ENCODE data around the gene UBE3B.
"Not testable (repeated sequence)": the region's sequence is repeated elsewhere in the genome, so short reads cannot be mapped to it uniquely, and the experiment has no call there.

The UBE3B gene

DNA sequence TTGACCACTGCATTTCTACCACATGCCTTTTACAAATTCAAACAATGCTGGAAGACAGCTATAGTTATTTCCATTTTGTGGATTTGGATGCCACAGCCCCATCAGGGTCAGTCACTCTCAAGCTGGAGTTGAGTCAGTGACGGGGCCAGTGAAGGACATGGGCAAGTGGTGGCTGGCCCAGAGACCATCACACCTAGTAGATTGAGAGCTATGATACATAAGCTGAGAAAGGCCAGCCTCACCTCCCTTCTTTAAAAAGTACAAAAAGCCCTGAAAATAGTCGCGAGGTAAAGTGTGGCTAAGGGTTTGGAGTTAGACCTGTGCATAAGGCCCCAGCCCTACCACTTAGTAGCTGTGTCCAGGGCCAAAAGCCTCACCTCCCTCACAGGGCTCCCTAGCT is 4.4 kb upstream of the UBE3B start:
- DNase-seq: no peak

GRCh38 chr12:109473526-109474270 is 3.7 kb upstream of the UBE3B start:
- DNase-seq: not testable (repeated sequence)

GRCh38 chr12:109475121-109475520 is 2.3 kb upstream of the UBE3B start:
- no peak for DNase-seq

DNA sequence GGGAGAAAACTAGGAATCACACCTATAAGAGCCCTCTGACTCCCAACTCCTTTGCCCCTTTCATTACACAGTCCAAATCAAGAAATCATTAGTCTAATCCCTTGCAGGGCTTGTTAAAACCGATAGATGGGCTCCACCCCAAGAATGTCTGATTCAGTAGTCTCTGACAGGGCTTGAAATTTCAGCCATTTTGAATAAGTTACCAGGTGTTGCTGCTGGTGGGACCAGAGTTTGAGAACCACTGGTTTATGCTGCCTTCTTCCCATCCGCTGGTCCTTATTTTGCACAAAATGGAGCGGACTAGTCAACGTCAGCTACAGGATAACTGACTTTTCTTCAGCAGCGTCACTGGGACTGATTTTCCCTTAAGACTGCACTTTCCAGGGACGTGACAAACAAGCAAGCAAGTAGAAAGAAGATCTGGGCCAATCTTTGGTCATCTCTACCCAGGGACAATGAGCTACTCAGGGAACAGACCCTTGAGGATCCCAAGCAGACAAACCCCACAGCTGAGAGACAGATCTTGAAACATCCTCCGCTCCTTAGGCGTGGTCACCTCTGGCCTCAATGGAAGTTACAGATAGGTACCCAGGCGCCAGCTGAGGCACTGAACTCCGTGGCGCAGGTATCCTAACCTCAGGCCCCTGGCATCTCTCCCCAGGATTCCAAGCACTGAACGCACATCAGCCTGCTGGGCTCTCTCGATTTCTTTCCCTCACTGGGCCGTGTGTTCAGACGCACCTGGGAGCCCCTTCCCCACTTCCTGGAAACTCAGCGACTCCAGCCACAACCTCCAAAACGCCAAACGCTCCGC is 1.2 kb upstream of the UBE3B start:
- no peak for DNase-seq

- peak in 1 of 56 donors; percentile 49 for DNase-seq
Measured at GRCh38 chr12:109476807-109477184, 638 bp upstream of the UBE3B start.

DNA sequence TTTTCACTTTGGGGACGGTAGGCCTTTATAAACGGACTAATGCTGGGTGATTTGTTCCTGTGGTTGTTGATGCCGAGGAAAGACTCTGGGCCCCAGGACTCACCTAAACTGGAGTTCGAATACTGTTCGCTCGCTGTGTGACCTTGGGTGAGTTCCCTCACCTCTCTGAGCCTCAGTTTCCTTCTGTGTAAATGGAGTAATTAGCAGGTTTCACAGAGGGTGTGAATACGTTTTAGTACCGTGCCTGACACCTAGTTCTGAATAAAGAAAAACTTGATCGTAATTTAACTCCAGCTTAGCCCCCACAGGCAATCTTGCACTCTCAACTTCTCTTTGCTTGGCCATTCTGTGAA is 505 bp downstream of the UBE3B start:
- DNase-seq: no peak

GRCh38 chr12:109479761-109480160 is 2.3 kb downstream of the UBE3B start:
- no peak for DNase-seq

GRCh38 chr12:109480356-109480755 is 2.9 kb downstream of the UBE3B start:
- DNase-seq: no peak

- no peak for DNase-seq
Measured at GRCh38 chr12:109481863-109482262, 4.4 kb downstream of the UBE3B start.

DNA sequence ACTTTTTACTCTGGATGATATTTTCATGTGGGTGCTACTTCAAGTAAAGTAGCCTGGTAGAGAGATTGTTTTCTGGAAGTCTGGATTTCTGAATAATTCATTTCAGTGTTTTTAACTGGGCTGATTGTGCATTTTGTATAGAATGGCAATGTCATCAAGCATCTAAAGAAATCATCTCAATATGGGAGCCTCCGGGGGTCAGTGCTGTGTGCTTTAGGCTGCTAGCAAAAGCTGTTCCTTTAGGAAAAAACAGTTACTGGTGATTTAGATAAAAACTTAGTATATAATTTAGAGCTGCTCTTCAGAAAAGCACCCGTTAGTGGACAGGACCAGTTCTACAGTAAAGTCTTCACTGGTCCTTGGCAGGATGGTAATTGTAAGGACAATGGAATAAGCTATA is 5.1 kb downstream of the UBE3B start:
- no peak for DNase-seq

DNA sequence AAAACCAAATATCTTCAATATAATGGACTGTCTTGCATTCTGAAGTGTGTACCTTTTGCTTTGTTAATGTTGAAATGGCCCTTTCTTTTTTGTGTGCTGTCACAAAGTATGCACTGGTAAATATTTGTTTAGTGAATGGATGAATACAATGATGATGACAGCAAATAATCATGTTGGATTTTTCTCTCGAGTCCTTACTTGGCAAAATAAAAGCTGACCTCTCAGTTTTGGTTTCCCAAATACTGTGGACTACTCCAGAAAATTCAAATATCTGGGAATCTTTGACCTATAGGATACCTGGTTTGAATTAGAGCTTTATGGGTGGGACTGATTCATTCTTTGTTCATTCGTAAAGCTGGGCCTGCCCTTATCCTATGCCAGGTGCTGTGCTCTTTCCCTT is 5.5 kb downstream of the UBE3B start:
- DNase-seq: no peak

GRCh38 chr12:109483346-109483745 is 5.9 kb downstream of the UBE3B start:
- DNase-seq: no peak

DNA sequence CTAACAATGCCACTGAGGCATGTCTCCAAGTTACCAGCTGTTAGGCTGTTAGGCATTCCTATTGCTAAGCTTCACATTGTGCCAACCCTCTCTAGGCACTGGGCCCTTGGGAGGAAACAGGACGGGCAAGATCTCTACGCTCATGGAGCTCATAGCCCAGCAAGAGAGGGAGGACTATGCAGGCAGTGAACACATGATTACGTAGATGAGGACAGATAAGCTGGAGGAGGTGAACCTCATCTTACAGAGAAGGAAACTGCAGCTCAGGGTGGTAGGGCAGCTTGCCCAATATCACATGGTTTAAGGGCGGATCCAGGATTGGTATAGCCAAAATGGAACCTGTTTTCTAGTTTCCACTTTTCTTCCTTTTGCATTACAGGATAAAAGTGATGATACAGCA is 7.8 kb downstream of the UBE3B start:
- no peak for DNase-seq

- no peak for DNase-seq
Measured at GRCh38 chr12:109487181-109488050, 10.0 kb downstream of the UBE3B start.

- no peak for DNase-seq
Measured at GRCh38 chr12:109488051-109488665, 10.7 kb downstream of the UBE3B start.

DNA sequence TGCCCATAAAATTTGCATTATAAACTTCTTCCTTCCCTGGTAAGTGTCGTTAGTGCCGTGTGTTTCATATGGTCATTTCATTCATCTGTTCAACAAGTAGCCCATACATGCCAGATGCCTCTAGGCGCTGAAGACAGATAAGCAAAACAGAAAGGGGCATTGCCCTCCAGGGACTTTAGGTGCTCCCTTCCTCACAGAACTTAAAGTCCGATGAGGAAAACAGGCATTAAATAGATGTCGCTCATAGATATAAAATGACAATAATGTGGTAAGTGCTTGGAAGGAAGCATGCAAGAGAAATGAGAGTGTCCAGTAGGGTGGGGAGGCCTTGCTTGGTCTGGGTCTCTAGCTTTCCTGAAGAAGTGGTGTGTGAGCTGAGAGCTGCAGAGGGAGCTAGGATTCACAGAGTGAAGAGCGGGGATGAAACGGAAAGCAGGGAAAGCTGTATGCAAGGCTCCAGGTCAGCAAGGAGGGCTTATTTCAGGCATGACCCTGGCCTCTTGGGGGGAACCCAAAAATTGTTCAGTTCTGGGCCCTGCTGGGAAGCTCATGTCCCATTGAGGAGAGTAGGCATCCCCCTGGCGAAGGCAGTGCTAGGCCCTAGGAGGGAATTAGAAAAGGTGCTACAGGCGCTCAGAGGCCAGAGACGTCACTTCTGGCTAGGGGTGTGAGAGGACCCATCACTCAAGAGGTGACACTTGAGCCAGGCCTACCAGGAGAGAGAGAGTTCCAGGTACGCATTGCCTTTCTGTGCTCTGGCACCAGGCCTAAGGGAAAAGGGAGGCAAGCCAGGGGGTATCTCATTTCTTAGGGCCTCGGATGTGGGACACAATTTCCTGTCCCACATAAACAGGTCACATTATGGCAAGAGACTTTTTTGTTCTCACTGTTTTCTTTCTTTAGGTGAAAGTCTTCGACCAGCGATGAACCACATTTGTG is 11.9 kb downstream of the UBE3B start:
- DNase-seq: no peak

GRCh38 chr12:109489955-109490565 is 12.6 kb downstream of the UBE3B start:
- no peak for DNase-seq

DNA sequence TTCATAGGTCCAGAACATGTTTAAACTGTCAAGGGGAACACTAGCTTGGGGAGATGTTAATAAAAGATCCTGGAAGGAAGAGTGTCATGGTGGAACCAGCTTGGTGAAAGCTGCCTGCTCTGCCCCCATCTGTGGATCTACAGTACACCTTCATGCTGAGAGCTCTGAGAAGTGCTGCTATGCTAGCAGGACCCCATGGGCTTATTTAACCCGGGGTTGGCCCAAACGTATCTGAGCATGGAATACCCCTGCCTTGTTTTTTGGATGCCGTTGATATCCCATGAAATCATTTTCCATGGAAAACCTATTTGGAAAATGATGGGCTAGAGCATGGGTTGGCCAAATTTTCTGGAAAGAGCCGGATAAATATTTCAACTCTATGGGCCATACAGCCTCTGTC is 14.2 kb downstream of the UBE3B start:
- DNase-seq: no peak

DNA sequence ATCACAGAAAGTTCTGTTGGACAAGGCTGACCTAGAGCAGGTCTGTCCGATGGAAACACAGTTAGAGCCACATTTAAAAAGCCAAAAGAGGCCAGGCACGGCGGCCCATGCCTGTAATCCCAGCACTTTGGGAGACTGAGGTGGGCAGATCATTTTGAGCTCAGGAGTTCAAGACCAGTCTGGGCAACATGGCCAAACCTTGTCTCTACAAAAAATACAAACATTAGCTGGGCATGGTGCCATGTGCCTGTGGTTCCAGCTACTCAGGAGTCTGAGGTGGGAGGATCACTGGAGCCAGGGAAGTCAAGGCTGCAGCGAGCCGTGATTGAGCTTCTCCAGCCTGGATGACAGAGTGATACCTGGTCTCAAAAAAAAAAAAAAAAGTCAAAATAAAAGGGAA is 14.9 kb downstream of the UBE3B start:
- no peak for DNase-seq

- no peak for DNase-seq
Measured at GRCh38 chr12:109493090-109493489, 15.7 kb downstream of the UBE3B start.
